Calu3 (cell line): Measurements from ENCODE around the gene ALK. TPM values are rescaled to one million over a fixed set of nuclear protein-coding genes. Genes with fewer than 3 reads are reported as not detected.

Source experiments
- BruUV-seq: library from RNA; stranded (reverse); fragments of 400-500 nt; replicated peaks from 2 replicates; lab custom pipeline; 2021; lab: Mats Ljungman, UMichigan
- CTCF ChIA-PET: fragments of 300-600 bp; sonication (Branson Sonifier 250); formaldehyde crosslinking; loops from one replicate; lab custom pipeline; 2022; ENCODE audit warnings: antibody characterized with exemption; lab: Charles Lee
- DNase-seq: peaks from one replicate; pipeline ENCODE4 v3.0.0; 2022
- H3K27ac Mint-ChIP-seq: one replicate; pipeline ENCODE4 v1.8.0; 2022; ENCODE audit warnings: mixed read lengths; ENCODE audit not compliant: unreplicated experiment
- H3K27me3 Mint-ChIP-seq: one replicate; pipeline ENCODE4 v1.8.0; 2022; ENCODE audit warnings: mixed read lengths; ENCODE audit not compliant: unreplicated experiment
- H3K36me3 Mint-ChIP-seq: one replicate; pipeline ENCODE4 v1.8.0; 2022; ENCODE audit warnings: mild to moderate bottlenecking, moderate library complexity, mixed read lengths; ENCODE audit not compliant: insufficient read depth, unreplicated experiment
- H3K4me1 Mint-ChIP-seq: one replicate; pipeline ENCODE4 v1.8.0; 2022; ENCODE audit warnings: mild to moderate bottlenecking, low read depth, mixed read lengths; ENCODE audit not compliant: unreplicated experiment
- H3K4me3 Mint-ChIP-seq: one replicate; pipeline ENCODE4 v1.8.0; 2022; ENCODE audit warnings: mild to moderate bottlenecking, low read depth, moderate library complexity, mixed read lengths; ENCODE audit not compliant: unreplicated experiment
- H3K9me3 Mint-ChIP-seq: one replicate; pipeline ENCODE4 v1.8.0; 2022; ENCODE audit warnings: low read depth, mixed read lengths; ENCODE audit not compliant: unreplicated experiment
- intact Hi-C: fragments of 100-400 bp; cut with micrococcal nuclease; formaldehyde crosslinking; loops from one replicate; pipeline ENCODE4 v1.10.0; 2022; ENCODE audit not compliant: unreplicated experiment
- total RNA-seq: library from RNA; stranded (reverse); gene quantifications from 2 replicates; pipeline ENCODE4 v1.2.3, GENCODE V29; 2022
- TF ChIP-seq, protein P1 (sequence below): fragments of 200-600 bp; IDR thresholded peaks from one replicate; pipeline ENCODE4 v1.8.0; 2022; ENCODE audit warnings: antibody characterized with exemption; ENCODE audit not compliant: unreplicated experiment

Gene ALK
- total RNA-seq, 1 experiment from 2014 or later = not detected

DNA sequence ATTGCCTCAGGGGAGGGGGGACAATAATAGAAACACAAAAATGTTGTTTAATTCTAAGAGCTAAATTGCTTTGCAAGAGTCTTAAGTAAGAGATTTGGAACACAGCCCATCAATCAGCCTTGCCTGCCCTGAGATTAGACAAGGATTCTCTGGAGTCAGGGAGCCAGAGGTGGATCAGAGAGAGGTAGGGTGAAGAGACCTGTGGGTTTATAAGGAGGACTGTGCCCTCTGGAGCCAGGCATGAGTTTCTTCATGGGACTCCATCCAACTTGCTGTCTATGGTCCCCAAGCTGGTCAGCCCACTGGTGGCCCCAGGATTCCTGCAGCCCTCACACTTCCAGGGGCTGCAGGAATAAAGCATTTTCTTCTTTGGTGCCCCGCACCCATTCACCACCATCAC lies 139.3 kb downstream of the ALK start:
- Mint-ChIP-seq H3K27ac (no peak overlapping the region), H3K9me3 (no peaks in the 10 kb centered on the region), H3K4me1 (peaks cover 12% of the 10 kb centered on the region), H3K36me3 (no peaks in the 10 kb centered on the region), H3K27me3 (peaks cover 31% of the 10 kb centered on the region), H3K4me3 (no peak overlapping the region)
- TF ChIP-seq, protein P1, sequence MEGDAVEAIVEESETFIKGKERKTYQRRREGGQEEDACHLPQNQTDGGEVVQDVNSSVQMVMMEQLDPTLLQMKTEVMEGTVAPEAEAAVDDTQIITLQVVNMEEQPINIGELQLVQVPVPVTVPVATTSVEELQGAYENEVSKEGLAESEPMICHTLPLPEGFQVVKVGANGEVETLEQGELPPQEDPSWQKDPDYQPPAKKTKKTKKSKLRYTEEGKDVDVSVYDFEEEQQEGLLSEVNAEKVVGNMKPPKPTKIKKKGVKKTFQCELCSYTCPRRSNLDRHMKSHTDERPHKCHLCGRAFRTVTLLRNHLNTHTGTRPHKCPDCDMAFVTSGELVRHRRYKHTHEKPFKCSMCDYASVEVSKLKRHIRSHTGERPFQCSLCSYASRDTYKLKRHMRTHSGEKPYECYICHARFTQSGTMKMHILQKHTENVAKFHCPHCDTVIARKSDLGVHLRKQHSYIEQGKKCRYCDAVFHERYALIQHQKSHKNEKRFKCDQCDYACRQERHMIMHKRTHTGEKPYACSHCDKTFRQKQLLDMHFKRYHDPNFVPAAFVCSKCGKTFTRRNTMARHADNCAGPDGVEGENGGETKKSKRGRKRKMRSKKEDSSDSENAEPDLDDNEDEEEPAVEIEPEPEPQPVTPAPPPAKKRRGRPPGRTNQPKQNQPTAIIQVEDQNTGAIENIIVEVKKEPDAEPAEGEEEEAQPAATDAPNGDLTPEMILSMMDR = no peak
- CTCF ChIA-PET = no interaction called here
- no TSS peak for BruUV-seq
- no peak for DNase-seq
- intact Hi-C loops = no loop called here

DNA sequence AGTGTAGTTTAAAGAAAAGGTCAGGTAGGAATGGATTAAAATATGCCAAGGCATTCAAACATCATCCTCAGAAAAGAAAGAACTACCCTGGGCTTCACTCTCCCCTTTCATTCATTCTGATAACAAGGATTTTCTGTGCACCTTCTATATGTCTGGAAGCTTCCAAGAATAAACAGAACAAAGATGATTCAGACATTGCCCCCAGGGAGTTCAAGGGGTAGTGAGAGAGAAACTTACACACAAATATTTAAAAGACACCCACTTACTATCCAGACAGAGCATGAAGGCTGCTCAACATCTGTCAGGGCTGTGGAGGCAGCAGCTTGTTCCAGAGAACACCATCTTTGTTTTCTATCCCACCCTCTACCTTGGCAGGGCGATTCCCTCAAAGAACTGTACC lies 140.5 kb downstream of the ALK start:
- Mint-ChIP-seq H3K4me1 (peaks cover 3% of the 10 kb centered on the region), H3K27me3 (peaks cover 29% of the 10 kb centered on the region), H3K4me3 (no peak overlapping the region), H3K27ac (no peak overlapping the region), H3K36me3 (no peaks in the 10 kb centered on the region), H3K9me3 (no peaks in the 10 kb centered on the region)
- intact Hi-C loops = no loop called here
- BruUV-seq = no TSS peak
- TF ChIP-seq, protein P1 = no peak
- no peak for DNase-seq
- CTCF ChIA-PET = no interaction called here

DNA sequence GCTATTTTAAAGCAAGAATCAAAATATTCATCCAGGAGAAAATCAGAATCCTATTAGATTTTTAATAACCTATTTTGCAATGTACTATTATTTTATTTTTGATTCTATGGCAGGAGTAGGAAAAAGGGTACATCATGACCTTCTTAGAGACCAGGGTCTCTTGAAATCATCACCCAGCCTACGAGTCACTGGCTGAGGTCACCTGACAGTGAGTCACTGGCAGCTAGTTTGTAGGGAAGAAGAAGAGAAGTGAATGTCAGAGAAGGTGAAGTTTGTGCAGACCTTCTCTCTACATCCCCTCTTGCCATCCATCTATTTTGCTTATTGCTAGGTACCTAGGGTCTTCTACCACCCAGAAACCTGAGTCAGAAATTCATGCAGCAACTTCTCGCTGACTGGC lies 144.2 kb downstream of the ALK start:
- intact Hi-C loops = no loop called here
- Mint-ChIP-seq H3K27me3 (peaks cover 5% of the 10 kb centered on the region), H3K4me3 (no peak overlapping the region), H3K9me3 (no peaks in the 10 kb centered on the region), H3K36me3 (no peaks in the 10 kb centered on the region), H3K27ac (no peak overlapping the region), H3K4me1 (no peaks in the 10 kb centered on the region)
- no TSS peak for BruUV-seq
- TF ChIP-seq, protein P1 = no peak
- CTCF ChIA-PET = no interaction called here
- no peak for DNase-seq

DNA sequence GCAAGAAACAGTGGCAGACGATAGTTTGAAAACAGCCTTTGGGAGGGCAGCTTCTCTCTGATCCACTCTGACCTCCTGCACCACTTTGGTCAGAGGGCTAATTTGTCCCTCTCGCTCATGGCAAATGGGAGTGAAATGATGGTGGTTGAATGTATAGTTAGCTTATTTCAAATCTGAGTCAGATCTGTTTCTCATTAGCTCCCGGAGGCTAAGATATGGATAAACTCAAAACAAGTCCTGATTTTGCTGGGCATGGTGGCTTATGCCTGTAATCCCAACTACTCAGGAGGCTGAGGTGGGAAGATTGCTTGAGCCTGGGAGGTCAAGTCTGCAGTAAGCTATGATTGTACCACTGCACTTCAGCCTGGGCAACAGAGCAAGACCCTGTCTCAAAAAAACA lies 145.0 kb downstream of the ALK start:
- H3K9me3 Mint-ChIP-seq = no peaks in the 10 kb centered on the region
- no TSS peak for BruUV-seq
- TF ChIP-seq, protein P1 = no peak
- no peak overlapping the region for H3K27ac Mint-ChIP-seq
- intact Hi-C loops = no loop called here
- CTCF ChIA-PET = no interaction called here
- H3K36me3 Mint-ChIP-seq = no peaks in the 10 kb centered on the region
- H3K27me3 Mint-ChIP-seq = peaks cover 7% of the 10 kb centered on the region
- no peak for DNase-seq
- no peaks in the 10 kb centered on the region for H3K4me1 Mint-ChIP-seq
- no peak overlapping the region for H3K4me3 Mint-ChIP-seq

DNA sequence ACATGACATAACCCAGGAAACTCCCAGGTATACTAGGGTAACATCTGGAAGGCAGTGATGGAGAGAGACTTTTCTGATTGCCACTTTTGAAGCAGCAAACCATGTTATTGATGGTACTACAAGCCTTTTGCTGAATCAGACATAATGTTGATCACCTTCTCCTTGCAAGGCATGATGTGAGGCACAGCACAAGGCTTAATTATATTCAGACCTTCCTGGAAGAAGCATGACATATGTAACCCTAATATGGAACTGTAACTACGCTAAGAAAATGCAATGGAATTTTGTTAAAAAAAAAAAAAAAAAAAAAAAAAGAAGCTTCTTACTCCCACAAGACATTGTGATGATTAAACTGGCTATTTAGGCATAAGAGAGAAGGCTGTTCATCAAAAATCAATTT lies 145.4 kb downstream of the ALK start:
- TF ChIP-seq, protein P1 = no peak
- CTCF ChIA-PET = no interaction called here
- H3K27ac Mint-ChIP-seq = no peak overlapping the region
- H3K4me3 Mint-ChIP-seq = no peak overlapping the region
- BruUV-seq = no TSS peak
- no peak for DNase-seq
- peaks cover 12% of the 10 kb centered on the region for H3K27me3 Mint-ChIP-seq
- H3K9me3 Mint-ChIP-seq = no peaks in the 10 kb centered on the region
- H3K36me3 Mint-ChIP-seq = no peaks in the 10 kb centered on the region
- no peaks in the 10 kb centered on the region for H3K4me1 Mint-ChIP-seq
- intact Hi-C loops = no loop called here
